ENCODE measurements around the gene FBXO22.
"Not testable (repeated sequence)": the region's sequence is repeated elsewhere in the genome, so short reads cannot be mapped to it uniquely, and the experiment has no call there.

Gene FBXO22

GRCh38 chr15:75984706-75985105 is 81.0 kb downstream of the FBXO22 start:
- not testable (repeated sequence) for DNase-seq

- DNase-seq: no peak
These were observed 82.3 kb downstream of the FBXO22 start for GRCh38 chr15:75985971-75986370.

GRCh38 chr15:75989045-75989444 is 85.4 kb downstream of the FBXO22 start:
- no peak for DNase-seq

GRCh38 chr15:75989875-75990274 is 86.2 kb downstream of the FBXO22 start:
- no peak for DNase-seq

Data from NCI-H446 treated with DMSO at 0.1 percent for 48 hours (cell line).